GM18508 (cell line): ENCODE results near the gene TEF.
A peak's percentile ranks its signal among the peaks of the same experiment; 100 is the strongest.

Experiments
- ATAC-seq: cut with Tn5 transposase; IDR thresholded peaks from one replicate; pipeline ENCODE4 v1.9.1; 2021; ENCODE audit warnings: moderate number of reproducible peaks; ENCODE audit not compliant: insufficient read depth, unreplicated experiment

TEF gene, protein sequence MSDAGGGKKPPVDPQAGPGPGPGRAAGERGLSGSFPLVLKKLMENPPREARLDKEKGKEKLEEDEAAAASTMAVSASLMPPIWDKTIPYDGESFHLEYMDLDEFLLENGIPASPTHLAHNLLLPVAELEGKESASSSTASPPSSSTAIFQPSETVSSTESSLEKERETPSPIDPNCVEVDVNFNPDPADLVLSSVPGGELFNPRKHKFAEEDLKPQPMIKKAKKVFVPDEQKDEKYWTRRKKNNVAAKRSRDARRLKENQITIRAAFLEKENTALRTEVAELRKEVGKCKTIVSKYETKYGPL

GRCh38 chr22:41381329-41382097 is at the start of gene TEF:
TEF (plus strand) TSS chr22:41381942; CDS start chr22:41382045, 103 bp downstream.
- peak; percentile 56 for ATAC-seq

- ATAC-seq, result no peak
These were observed 49.4 kb upstream of the TEF start for GRCh38 chr22:41332217-41332939.

- ATAC-seq, result no peak
These were observed 47.9 kb upstream of the TEF start for GRCh38 chr22:41333806-41334205.

DNA sequence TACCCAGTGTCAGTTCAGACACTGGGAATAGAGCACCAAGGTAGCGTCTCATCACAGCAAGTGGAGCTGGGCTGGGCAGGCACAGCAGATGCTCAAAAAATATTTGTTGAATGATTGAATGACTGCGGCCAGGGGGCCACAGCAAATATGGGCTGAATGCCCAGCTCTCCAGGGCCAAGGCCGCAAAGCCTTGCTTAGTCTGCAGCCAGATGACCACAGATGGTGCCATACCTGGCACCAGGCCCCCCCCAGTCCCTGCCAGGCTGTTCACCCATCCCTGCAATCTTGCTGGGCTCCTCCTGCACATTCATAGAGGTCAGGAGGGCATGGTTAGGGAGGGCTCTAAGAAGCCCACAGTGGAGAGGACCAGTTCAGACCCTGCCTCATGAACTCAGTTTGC is 47.5 kb upstream of the TEF start:
- ATAC-seq, result no peak

GRCh38 chr22:41334951-41335635 is 46.6 kb upstream of the TEF start:
- ATAC-seq, result no peak

DNA sequence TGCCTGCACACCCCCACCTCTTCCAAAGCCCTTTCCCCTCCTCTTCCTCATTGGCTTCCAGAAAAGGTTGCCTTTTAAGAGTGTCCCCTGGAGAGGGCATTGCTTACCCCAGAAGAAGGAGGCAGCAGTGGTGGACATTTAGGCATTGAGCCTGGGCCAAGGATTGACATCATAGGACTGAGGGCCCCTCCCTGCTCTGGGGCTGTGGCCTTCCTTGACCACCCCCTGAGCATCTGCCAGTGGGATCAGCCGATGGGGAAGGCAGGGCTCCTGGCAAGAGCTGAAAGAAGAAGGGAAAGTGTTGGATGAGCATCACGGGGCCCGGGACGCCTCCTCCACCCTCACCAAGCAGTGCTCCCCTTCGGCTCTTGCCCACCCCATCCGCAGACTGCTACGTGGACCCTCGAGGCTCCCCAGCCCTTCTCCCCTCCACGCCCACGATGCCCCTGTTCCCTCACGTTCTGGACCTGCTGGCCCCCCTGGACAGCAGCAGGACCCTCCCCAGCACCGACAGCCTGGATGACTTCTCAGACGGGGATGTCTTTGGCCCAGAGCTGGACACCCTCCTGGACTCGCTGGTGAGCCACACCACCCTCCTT is 43.0 kb upstream of the TEF start:
- no peak for ATAC-seq

DNA sequence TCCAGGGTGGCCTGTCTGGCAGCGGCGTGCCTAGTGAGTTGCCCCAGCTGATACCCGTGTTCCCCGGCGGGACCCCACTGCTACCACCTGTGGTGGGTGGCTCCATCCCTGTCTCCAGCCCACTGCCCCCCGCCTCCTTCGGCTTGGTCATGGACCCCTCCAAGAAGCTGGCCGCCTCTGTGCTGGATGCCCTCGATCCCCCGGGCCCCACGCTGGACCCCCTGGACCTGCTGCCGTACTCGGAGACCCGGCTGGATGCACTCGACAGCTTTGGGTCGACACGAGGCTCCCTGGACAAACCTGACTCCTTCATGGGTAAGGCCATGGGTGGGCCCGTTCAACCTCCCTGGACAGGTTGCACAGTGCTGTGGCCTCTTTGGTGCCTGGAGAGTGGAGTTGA is 41.9 kb upstream of the TEF start:
- no peak for ATAC-seq

DNA sequence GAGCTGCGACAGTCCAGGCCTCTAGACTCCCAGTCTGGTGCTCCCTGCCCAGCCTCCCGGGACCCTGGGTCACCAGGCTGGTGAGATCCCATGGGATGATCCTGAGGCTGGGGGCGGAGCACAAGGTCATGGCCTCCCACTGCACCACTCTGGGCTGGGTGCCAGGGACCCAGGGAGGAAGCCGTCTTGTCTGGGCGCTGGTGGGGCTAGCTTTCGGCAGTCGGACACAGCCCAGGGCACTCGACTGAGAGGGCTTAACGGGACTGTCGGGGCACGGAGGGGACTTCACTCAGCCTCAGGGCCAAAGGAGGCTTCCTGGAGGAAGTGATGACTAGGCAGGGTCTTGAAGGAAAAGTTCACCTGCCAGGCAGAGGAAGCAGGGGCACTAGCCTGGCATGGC is 41.4 kb upstream of the TEF start:
- ATAC-seq, result no peak

DNA sequence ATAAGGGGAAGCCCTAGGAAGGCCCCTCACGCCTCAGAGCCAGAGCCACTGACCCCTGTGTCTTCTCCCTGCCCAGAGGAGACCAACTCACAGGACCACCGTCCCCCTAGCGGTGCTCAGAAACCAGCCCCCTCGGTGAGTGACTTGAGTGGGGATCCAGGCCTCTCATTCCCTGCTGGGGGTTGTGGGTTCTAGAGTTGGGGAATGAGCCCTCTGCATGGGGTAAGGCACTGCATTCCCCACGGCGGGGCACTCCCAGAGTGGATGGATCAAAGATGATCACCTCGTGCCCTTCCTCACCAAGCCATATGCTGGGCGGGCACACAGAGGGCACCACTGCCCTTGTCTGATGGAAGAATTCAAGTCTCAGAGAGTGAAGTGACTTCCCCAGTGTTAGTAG is 40.7 kb upstream of the TEF start:
- ATAC-seq, result no peak

DNA sequence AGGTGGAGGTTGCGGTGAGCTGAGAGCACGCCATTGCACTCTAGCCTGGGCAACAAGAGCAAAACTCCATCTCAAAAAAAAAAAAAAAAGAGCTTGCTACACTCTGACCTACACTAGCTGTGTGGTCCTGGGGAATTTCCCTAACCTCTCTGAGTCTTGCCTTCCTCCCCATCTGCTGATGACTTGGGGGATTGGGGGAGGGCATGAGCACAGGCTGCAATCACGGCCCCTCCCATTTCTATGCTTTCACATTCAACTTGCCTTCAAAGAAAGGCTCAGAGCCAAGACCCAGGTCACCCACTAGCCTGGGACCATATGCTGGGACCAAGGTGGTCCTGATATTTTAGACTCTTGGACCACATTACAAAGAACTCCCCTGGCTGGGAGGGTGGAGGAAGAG is 39.8 kb upstream of the TEF start:
- ATAC-seq, result no peak

DNA sequence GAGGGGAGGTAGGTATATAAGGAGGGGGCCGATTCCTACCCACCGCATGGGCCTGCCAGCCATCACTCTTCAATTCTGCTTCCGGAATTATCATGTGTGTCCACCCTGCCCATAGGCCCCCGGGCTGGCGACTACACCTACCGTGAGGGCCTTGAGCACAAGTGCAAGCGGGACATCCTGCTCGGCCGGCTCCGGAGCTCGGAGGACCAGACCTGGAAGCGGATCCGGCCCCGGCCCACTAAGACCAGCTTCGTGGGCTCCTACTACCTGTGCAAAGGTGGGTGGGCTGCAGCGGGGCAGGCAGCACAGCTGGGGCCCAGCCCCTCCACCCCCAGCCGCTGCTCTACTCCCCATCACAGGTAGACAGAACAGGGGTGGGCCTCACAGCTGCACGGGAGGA is 38.4 kb upstream of the TEF start:
- ATAC-seq, result no peak

- ATAC-seq, result no peak
These were observed 38.0 kb upstream of the TEF start for GRCh38 chr22:41343717-41344116.

DNA sequence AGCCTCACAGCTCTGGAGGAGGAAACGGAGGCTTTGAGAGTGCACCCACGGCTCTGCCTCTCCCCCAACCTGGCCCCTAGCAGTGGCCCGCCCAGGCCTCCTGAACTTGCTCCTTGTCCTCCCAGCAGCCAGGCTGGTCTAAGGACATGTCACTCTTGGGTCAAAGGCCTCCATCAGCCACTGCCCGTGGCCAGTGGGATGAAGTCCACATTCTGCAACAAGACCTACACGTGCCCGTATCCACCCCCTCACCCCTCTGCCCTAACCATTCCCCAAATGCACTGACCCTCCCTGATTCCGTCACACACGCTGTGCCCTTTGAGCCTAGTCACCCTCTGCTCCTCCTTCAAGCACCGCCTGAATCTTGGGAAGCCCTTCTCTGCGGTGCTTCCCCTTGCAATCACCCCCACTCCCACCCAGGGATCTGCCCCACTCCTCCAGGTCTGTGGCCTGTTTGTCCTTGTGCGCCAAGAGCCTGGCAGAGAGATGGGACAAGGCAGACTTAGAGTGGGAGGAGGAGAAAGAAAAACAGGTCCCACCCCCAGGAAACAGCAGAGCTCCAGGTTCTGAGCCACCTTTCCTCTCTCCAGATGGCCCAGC is 37.5 kb upstream of the TEF start:
- no peak for ATAC-seq

- no peak for ATAC-seq
These were observed 35.9 kb upstream of the TEF start for GRCh38 chr22:41345807-41346335.

GRCh38 chr22:41347066-41347859 is 34.5 kb upstream of the TEF start:
- ATAC-seq, result no peak

DNA sequence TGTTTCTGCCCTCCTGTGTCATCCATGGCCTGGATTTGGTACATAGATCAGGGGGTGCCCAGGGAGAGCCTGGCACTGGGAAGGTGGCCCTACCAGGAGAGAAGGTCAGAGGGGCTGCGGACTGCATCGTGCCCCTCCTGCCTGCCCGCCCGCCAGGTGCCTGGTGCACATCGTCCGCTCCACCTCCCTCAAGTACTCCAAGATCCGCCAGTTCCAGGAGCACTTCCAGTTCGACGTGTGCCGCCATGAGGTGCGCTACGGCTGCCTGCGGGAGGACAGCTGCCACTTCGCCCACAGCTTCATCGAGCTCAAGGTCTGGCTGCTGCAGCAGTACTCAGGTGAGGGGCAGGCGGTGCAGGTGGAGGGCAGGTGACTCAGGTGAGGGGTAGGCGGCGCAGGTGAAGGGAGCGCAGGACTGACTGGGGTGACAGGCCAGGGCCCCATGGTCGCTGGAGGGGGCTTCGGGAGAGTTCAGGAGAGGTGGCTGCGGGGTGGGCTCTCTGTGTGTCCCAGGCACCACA is 32.7 kb upstream of the TEF start:
- no peak for ATAC-seq

GRCh38 chr22:41350087-41350486 is 31.7 kb upstream of the TEF start:
- no peak for ATAC-seq

GRCh38 chr22:41351011-41351410 is 30.7 kb upstream of the TEF start:
- ATAC-seq, result no peak

- no peak for ATAC-seq
These were observed 29.7 kb upstream of the TEF start for GRCh38 chr22:41352058-41352457.
